Smooth muscle cell (in vitro differentiated cells): ENCODE measurements around the gene SMC1B. TPM values are rescaled to one million over a fixed set of nuclear protein-coding genes. Genes with fewer than 3 reads are reported as not detected.
A peak's percentile ranks its signal among the peaks of the same experiment; 100 is the strongest.
"Not testable (repeated sequence)": the region's sequence is repeated elsewhere in the genome, so short reads cannot be mapped to it uniquely, and the experiment has no call there.

Experiments
- DNase-seq: peaks from one replicate; lab custom pipeline; 2025; ENCODE audit not compliant: unreplicated experiment; lab: John Stamatoyannopoulos, UW
- H2AFZ ChIP-seq: fragments of 200-600 bp; sonication (generic); 2 replicates; pipeline ENCODE4 v1.6.0; 2016; ENCODE audit warnings: antibody characterized with exemption, low read depth, mild to moderate bottlenecking
- H3F3A ChIP-seq: fragments of 200-600 bp; sonication (generic); 2 replicates; pipeline ENCODE4 v1.6.0; 2017; ENCODE audit warnings: antibody characterized with exemption, low read depth
- H3K27ac ChIP-seq: fragments of 200-600 bp; sonication (generic); 2 replicates; pipeline ENCODE4 v1.5.1; 2016; ENCODE audit warnings: low read depth, mild to moderate bottlenecking
- H3K27me3 ChIP-seq: fragments of 200-600 bp; sonication (generic); 2 replicates; pipeline ENCODE4 v1.6.1; 2016; ENCODE audit warnings: low read depth, mild to moderate bottlenecking
- H3K36me3 ChIP-seq: fragments of 200-600 bp; sonication (generic); 2 replicates; pipeline ENCODE4 v1.5.1; 2016; ENCODE audit warnings: low read depth
- H3K4me1 ChIP-seq: fragments of 200-600 bp; sonication (generic); 2 replicates; pipeline ENCODE4 v1.5.1; 2016; ENCODE audit warnings: low read depth
- H3K4me2 ChIP-seq: fragments of 200-600 bp; sonication (generic); 2 replicates; pipeline ENCODE4 v1.6.0; 2016; ENCODE audit warnings: mild to moderate bottlenecking
- H3K4me3 ChIP-seq: fragments of 200-600 bp; sonication (generic); 2 replicates; pipeline ENCODE4 v1.5.1; 2016; ENCODE audit warnings: mild to moderate bottlenecking
- H3K79me2 ChIP-seq: fragments of 200-600 bp; sonication (generic); 2 replicates; pipeline ENCODE4 v1.6.0; 2016; ENCODE audit warnings: low read depth, mild to moderate bottlenecking
- H3K9ac ChIP-seq: fragments of 200-600 bp; sonication (generic); 2 replicates; pipeline ENCODE4 v1.6.0; 2016; ENCODE audit warnings: low read depth
- H3K9me3 ChIP-seq: fragments of 200-600 bp; sonication (generic); replicated peaks from 2 replicates; pipeline ENCODE4 v1.5.1; 2016; ENCODE audit warnings: low read depth
- H4K20me1 ChIP-seq: fragments of 200-600 bp; sonication (generic); 2 replicates; pipeline ENCODE4 v1.6.0; 2016; ENCODE audit warnings: low read depth
- CTCF ChIP-seq: fragments of 200-600 bp; sonication (generic); IDR thresholded peaks from 2 replicates; pipeline ENCODE4 v1.5.1; 2017; ENCODE audit warnings: borderline replicate concordance, mild to moderate bottlenecking, antibody characterized with exemption; ENCODE audit not compliant: insufficient read depth, poor library complexity, severe bottlenecking
- WGBS: methylation state at CpG from one replicate; pipeline ENCODE4 v1.1.7; 2016; ENCODE audit warnings: low lambda C conversion rate; 5-methylcytosine and 5-hydroxymethylcytosine counted together
- polyA plus RNA-seq: library from polyadenylated mRNA; unstranded; fragments of >200 nt; fragmentation: Nextera tagmentation; extraction: Ambion mirVana; gene quantifications from 2 replicates; pipeline ENCODE4 v1.2.1, GENCODE V29; 2016
- total RNA-seq: library from RNA; depleted of rRNA; stranded (reverse); fragments of >200 nt; gene quantifications from 2 replicates; pipeline ENCODE4 v1.2.3, GENCODE V29; 2014

SMC1B gene
- total and polyA plus RNA-seq, 2 experiments from 2014 or later: 0.06 TPM; not detected in 1

GRCh38 chr22:45450921-45451651 lies 37.7 kb upstream of the SMC1B start:
- Histone ChIP-seq H3K27ac (peak overlapping the region; percentile 9), H2AFZ (peak overlapping the region; percentile 5), H3K79me2 (no peaks in the 10 kb centered on the region), H3F3A (no peaks in the 10 kb centered on the region), H3K27me3 (no peaks in the 10 kb centered on the region), H3K9ac (no peak overlapping the region), H3K9me3 (no peaks in the 10 kb centered on the region), H3K4me1 (no peaks in the 10 kb centered on the region), H4K20me1 (no peaks in the 10 kb centered on the region), H3K36me3 (no peaks in the 10 kb centered on the region), H3K4me2 (peak overlapping the region; percentile 27), H3K4me3 (no peak overlapping the region)
- no peak for DNase-seq
- no peak for TF ChIP-seq CTCF
- 38% methylated on average over 12 of the region's 12 CpGs for WGBS

GRCh38 chr22:45450101-45450785 lies 36.8 kb upstream of the SMC1B start:
- no peaks in the 10 kb centered on the region for H3K36me3 ChIP-seq
- no peak overlapping the region for H3K4me2 ChIP-seq
- no peak for TF ChIP-seq CTCF
- no peak overlapping the region for H3K27ac ChIP-seq
- 91% methylated on average over 16 of the region's 16 CpGs for WGBS
- no peaks in the 10 kb centered on the region for H3F3A ChIP-seq
- H3K9me3 ChIP-seq: no peaks in the 10 kb centered on the region
- H3K79me2 ChIP-seq: no peaks in the 10 kb centered on the region
- no peak overlapping the region for H2AFZ ChIP-seq
- DNase-seq: no peak
- no peaks in the 10 kb centered on the region for H3K27me3 ChIP-seq
- no peak overlapping the region for H3K9ac ChIP-seq
- no peak overlapping the region for H3K4me3 ChIP-seq
- no peaks in the 10 kb centered on the region for H4K20me1 ChIP-seq
- H3K4me1 ChIP-seq: no peaks in the 10 kb centered on the region

- H3K27ac ChIP-seq, H3K4me1 ChIP-seq, H2AFZ ChIP-seq, H3K79me2 ChIP-seq, H3K27me3 ChIP-seq, H3F3A ChIP-seq, H3K9me3 ChIP-seq, H3K4me2 ChIP-seq, H3K4me3 ChIP-seq, DNase-seq, H4K20me1 ChIP-seq, H3K9ac ChIP-seq, H3K36me3 ChIP-seq: not testable (repeated sequence)
- 100% methylated on average over 5 of the region's 5 CpGs for WGBS
Observed at GRCh38 chr22:45449442-45449841, 36.0 kb upstream of the SMC1B start.

- H3F3A ChIP-seq: peaks cover 8% of the 10 kb centered on the region
- TF ChIP-seq CTCF: no peak
- DNase-seq: no peak
- no peaks in the 10 kb centered on the region for H3K9me3 ChIP-seq
- no peak overlapping the region for H3K27ac ChIP-seq
- H3K4me3 ChIP-seq: no peak overlapping the region
- H3K4me2 ChIP-seq: no peak overlapping the region
- no peak overlapping the region for H2AFZ ChIP-seq
- H3K9ac ChIP-seq: no peak overlapping the region
- no peaks in the 10 kb centered on the region for H3K4me1 ChIP-seq
- 87% methylated on average over 9 of the region's 9 CpGs for WGBS
- no peaks in the 10 kb centered on the region for H3K27me3 ChIP-seq
- H4K20me1 ChIP-seq: no peaks in the 10 kb centered on the region
- no peaks in the 10 kb centered on the region for H3K36me3 ChIP-seq
- no peaks in the 10 kb centered on the region for H3K79me2 ChIP-seq
Observed at GRCh38 chr22:45448431-45448830, 35.0 kb upstream of the SMC1B start.

- not testable (repeated sequence) for H3K9me3 ChIP-seq, H3K27me3 ChIP-seq, H2AFZ ChIP-seq, H4K20me1 ChIP-seq, H3K4me3 ChIP-seq, H3K9ac ChIP-seq, H3K27ac ChIP-seq, H3K4me2 ChIP-seq, H3F3A ChIP-seq, H3K4me1 ChIP-seq, H3K79me2 ChIP-seq, DNase-seq, H3K36me3 ChIP-seq
- 98% methylated on average over 4 of the region's 4 CpGs for WGBS
Observed at GRCh38 chr22:45447596-45447995, 34.2 kb upstream of the SMC1B start.
